Occipital lobe (tissue), 2 donors: ENCODE data around the gene SORCS2. TPM values are rescaled to one million over a fixed set of nuclear protein-coding genes. Genes with fewer than 3 reads are reported as not detected.

Experiments
- DNase-seq: peaks from one replicate; lab custom pipeline; 2025; lab: John Stamatoyannopoulos, UW
- total RNA-seq: library from RNA; depleted of rRNA; stranded (reverse); fragments of >200 nt; gene quantifications from one replicate; pipeline ENCODE4 v1.2.3, GENCODE V29; 2014

Gene SORCS2
- total RNA-seq, 1 donor from 2014 or later, result 4.1 TPM

DNA sequence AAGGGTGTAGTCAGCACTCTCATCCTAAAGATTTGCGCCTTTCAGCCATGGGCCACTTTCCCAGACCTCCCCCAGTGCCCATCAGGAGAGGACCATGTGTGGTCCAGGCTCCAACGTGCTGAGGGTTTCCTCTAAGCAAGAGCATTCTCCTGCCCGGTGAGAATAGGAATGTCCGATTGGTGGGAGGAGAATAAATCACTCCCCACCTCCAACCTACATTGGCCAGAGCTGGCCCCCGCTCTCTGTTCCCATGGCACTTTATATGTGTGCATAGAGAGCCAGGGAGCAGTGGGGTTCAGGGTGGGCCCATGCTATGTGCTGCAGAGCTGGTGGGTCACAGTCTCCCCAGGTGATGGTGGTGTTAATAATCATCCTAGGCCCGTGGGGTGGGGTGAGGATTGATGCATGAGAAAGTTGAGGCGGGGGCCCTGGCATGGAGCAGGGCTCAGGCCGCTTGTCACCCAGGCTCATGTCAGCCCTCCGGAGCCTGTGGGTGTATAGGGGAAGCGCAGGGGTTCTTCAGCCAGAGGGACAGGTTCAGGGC, 6.8 kb upstream of the SORCS2 start:
- no peak for DNase-seq

DNA sequence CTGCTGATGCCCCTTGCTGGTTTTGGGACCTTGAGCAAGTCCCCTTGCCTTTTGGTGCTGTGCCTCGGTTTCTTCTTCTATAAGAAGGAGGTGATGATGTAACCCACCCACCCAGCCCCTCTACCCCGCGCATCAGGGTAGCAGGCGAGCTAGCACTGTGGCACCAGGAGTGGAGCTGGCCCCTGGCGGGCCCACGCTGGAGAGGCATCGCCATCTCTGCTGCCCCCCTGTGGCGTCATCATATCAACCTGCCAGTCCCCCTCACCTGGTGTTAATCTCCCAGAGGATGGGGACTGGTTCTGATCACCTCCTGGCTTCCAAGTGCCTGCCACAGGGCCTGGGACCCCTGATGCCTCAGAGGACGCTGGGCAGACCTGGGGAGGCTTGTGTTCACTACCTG, 6.3 kb upstream of the SORCS2 start:
- DNase-seq, result no peak

DNA sequence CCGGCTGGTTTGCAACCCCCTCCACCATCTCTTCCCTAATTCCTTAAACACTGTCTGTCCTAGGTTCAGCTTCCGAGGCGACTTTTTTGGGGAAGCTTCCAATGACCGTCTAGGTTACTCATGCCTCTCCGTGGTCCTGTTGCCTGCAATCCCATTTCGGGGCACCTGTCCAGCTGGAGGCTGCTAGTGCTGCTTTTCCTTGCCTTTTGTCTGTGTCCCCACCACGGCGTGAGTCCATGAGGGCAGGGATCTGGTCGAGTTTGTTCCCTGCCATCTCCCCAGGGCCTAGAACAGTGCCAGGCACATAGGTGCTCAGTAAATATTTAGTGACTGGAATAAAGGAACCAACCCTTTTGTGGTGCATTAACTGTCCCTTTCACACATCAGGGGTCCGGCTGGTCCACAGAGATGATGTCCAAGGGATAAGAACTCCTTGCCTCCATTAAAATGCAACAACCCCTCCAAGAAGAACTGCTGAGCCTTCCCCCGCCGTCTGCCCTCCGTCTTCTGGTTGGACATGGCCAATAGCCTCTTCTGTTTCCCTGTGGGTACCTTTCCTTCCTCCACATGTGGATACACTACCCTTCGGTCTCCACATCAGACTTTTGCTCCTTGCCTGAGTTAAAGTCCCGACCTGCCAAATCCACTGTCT, 5.7 kb upstream of the SORCS2 start:
- DNase-seq, result no peak

DNA sequence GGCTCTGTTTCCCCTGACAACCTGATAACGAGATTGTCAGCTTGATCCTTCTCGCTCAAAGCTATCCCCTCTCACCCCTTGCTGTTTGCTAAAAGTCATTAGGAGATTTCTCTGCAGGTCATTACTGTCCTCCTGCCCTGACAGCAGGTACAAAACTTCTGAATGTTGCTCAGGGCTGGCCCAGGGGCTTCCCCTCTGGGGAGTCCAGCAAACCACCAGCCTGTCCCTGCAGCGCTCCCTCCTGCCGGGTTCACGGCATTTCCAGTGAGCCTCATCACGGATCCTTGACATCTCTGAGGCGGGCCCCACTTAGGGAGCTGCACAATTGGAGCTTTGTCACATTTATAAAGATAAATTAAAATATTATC, 5.2 kb upstream of the SORCS2 start:
- DNase-seq, result no peak

DNA sequence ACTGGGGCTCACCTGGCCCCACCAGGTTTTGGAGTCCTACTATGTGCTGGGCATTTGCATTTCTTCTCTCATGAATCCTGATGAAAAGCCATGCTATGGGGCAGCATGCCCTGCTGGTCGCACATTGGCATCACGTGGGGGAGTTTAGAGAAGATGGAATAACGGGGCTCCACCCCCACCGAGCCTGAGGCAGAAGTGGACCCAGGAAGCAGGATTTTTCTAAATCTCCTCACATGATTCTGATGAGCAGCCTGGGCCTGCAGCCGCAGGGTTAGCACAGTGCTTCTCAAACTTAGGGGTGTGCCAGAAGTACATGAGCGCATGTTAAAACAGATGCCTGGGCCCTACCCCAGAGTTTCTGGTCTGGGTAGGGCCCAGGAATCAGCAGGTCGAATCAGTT, 4.6 kb upstream of the SORCS2 start:
- no peak for DNase-seq

DNA sequence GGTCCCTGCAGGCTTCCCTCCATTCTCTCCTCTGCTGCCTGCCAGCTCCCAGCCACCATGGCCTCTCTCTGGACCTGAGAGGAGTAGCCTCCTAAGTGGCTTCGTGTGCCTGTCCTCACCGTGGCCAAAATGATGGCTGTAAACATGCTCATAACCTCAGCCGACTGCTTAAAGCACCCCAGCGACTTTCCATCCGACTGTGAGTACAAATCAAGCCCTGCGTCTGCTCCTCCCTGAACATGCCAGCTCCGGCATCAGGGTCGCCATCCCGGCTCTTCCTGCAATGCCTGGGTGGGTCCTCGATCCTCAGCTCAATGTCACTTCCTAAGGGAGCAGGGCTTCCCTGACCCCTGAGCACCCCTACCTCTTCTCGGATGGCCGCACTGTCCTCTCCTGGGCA, 3.3 kb upstream of the SORCS2 start:
- DNase-seq, result no peak

DNA sequence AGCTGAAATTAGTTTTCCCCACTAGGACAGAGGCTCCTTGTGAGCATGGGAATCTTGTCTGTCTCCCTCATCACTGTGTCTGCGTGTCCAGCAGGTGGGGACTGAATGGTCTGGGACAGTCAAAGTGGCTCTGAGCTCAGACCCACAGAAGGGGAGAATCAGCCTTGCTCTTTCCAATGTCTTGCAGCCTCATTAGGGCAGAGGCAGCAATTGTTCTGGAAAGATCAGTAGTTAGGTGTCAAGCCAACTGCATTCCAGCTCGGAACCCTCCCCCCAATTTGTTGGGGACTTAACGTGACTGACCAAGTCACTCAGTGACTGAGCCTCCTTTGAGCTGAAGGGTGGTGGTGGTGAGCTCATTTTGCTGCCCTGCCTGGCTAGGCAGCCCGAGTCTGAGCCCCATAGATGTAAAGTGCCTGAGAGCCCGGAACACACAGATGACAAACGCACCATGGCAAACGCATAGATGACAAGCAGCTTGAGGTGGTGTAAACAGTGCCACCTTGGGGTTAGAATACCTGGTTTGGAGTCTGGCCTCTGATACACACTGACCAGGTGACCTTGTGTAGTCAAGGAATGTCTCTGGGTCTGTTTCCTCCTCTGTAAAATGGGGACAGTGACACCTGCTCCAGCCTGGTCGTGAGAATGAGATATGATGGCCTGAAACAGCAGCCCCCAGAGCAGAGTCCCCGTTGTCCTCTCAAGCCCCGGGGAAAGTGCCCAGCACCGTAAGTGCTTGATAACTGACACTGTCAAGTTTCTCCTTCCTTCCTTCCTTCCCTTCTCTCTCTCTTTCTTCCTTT, 2.7 kb upstream of the SORCS2 start:
- DNase-seq, result no peak

DNA sequence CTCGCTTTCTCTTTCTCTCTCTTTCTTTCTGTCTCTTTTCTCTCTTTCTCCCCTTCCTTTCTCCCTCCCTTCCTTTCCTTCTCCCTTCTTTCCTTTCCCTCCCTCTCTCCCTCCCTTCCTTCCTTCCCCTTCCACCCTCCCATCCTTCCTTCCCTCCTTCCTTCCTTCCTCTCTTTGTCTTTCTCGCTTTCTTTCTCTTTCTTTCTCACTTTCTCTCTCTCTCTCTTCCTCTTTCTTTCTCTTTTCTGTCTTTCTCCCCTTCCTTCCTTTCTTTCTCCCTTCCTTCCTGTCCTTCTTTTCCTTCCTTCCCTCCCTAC, 2.1 kb upstream of the SORCS2 start:
- DNase-seq, result no peak

DNA sequence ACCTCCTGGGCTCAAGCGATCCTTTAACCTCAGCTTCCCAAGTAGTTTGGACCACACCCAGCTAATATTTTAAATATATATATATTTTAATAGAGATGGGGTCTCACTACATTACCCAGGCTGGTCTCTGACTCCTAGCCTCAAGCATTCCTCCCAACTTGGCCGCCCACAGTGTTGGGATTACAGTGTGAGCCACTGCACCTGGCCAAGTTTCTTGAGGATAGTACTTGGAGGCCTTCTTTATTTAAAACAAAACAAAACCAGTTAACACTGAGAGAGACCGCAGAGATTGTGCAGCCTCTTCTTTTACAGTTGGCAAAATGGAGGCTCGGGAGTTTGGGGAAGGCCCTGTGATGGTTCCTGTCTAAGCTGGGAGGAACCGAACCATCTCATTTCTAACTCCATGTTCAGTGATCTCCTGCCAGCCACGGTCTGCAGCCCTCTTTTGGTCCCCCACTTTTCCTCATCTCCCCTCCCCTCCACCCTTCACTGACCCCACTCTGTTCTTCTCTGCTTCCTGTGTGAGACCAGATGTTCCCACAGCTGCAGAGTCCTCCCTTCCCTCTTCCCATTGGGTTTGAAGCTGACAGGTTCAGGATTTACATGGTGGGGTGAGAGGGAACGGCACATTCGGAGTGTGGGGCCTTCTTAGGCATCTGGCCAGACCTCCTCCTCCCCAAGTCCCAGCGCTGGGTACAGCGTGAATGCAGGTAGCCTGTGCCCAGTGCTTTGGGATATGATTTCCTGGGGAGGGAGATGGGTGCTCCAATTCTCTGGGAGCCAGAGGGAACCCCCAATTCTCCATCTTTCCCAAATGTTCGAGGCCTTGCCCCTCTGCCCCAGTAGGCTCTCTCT, 1.4 kb upstream of the SORCS2 start:
- no peak for DNase-seq

DNA sequence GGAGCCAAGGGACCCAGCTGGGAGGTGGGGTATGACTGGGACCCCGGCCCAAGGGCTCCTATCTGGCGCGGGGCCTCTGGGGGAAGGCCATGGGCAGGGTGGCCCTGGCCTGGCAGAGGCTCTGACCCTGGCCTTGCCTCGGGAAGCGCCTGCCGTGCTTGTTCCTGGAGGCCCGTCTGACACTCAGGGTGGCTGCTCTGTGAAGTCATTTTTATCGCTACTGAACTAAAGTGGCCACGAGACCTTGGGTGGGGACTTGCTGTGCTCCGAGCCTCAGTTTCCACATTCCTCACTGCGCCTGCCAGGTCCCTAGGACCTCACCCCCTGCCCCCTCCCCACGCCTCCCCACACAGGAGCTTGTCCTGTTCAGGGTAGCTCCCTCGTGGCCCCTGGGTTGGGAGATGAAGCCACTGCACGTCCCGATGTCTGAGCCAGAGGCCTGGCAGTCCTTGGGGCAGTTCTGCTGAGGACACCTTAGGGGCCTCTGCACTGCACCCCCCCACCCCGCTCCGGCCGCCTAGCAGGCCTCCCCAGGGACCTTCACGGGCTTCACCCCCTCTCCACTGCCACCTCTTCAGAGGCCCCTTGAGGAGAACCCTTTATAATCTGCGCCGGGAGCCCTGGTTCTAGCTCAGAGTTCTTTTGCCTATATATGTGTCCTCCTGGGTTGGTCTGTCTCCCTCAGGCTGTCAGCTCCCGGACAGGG, 639 bp upstream of the SORCS2 start:
- DNase-seq, result no peak

DNA sequence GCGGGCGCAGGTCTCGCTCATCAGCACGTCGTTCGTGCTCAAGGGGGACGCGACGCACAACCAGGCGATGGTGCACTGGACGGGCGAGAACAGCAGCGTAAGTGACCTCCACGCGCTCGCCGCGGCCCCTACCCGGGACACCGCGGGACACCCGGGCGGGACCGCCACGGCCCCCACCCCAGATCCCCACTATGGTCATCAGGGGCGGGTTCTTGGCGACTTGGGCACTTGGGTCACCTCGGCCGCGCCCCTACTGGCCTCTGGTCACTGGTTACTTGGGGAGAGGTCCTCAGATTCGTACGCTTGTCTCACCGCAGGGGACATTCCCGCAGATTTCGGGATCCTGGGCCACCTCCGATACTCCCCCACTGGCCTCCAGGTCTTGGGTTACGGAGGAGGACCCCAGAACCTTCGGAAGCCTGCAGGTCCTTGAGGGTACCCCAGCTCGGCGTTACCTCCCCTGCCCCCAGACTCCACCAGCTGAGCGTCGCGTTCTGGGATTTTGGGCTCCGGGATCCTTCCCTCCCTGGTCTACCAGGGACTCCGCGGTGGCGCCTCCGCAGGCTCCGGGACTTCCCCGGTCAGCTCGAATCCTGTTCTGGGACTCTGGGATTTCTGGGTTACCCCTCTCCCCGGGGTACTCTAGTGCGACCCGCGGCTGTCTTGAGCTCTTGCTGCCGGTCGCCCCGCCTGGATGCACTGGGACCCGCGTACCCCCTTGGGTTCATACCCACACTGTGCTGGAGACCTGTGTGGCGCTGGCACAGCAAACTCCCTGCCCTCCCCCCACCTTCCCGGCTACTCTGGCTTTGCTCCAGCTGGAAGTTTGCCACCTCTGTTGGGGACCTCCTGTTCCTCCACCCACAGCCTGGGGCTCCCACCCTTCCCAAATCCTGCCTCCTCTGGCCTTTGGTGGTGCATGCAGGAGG, 956 bp downstream of the SORCS2 start:
- no peak for DNase-seq

DNA sequence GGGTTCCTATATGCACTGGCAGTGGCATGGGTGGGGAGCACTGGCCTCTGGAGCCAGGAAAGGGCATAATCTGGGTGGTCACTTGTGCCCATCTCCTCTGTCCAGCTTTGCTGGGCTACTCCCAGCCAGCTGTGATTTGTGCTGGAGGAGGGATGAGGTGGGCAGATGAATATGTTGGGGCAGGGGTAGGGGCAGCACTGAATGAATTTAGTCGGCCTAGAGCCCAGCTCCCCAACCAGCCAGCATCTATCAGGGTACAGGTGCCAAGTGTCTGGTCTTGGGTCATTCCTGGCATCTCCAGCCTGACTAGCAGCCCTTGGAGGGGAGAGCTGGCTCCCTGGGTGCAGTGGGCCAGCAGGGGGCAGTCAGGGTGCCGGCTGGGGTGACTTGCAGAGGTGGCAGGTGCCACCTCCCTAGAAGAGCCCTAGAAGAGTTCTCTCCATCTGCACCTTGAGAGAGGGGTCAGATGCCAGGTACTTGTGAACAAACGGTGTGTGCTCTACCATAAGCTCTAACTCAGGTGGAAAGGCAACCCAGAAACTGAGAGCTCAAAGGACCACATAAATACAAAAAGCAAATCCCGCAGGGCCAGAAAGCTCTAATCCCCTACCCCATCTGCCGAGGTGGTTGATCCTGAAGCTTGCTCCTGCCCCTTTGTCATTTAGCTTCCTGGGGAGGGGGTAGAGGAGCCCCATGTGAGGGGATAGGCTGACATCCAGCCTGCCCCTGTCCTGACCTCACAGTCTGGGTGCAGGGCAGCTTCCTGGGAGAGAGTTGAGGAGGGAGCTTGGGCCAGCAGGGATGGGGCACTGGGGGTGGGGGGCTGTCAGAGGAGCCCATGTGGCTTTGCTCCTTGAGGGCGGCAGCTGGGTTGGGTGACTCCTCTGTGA, 2.2 kb downstream of the SORCS2 start:
- DNase-seq, result no peak

DNA sequence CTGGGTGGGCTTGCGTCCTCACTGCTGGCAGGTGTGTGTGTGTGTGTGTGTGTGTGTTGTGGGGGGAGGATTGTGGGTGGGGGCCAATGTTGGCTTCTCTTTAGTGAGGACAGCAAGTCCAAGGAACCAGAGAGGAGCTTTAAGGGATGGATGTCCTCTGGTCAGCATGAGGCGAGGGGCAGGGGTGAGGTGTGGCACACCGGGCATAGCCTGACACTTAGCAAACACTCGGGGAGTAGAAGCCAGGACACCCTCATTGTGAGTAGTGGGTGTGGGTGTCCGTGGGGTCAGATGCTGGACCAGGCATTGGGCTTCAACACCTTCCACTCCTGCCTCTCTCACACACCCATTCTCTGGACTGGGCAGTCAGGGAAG, 2.8 kb downstream of the SORCS2 start:
- DNase-seq, result no peak

DNA sequence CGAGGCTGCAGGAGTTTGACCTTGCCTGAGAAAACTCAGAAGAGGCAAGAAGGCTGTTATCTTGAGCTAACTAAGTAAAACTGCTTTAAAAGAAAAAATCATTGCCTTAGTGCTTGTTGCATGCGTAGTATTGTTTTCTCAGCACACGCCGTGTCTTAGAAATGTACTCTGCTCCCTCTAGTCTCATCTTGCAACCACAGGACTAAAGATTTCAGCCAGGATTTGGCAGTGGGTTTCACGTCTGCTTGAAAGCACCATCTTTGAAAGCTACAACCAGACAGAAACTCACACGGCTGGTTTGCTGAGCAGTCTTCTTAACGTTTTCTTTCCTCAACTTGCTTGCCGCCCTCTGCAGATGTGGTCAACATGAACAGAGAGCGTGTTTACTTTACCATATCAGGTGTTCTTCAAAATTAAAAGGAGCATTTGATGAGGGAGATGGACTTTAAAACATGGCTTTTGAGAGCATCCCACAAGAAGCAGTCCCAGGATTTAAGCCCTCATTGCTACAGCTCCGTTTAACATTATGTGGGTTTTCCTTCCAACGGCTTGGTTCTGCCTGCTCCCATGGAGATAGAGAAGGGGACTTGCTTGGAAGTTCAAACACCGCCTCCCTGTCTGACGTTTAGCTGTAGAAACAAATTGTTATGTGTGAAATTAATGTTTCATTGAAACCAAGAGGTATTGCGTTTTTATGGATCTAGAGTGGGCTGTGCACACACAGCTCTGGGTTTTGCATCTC, 3.4 kb downstream of the SORCS2 start:
- DNase-seq, result no peak

DNA sequence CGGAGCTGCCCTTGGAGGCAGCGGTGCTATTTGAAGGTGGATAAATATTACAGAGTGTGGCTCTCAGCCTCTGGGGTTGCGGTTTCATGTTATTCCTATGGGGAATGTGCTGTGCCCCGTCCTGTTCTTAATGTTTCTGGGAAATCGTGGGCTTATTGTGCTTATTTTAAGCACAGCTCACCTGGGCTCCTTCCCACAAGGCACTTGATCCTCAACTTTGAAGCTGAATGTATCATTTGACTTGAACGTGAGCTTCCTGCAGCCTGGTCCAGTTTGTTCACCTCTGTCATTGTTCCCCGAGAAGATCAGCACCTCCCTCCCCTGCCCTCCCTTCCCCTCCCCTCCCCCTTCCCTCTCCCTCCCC, 3.9 kb downstream of the SORCS2 start:
- no peak for DNase-seq

DNA sequence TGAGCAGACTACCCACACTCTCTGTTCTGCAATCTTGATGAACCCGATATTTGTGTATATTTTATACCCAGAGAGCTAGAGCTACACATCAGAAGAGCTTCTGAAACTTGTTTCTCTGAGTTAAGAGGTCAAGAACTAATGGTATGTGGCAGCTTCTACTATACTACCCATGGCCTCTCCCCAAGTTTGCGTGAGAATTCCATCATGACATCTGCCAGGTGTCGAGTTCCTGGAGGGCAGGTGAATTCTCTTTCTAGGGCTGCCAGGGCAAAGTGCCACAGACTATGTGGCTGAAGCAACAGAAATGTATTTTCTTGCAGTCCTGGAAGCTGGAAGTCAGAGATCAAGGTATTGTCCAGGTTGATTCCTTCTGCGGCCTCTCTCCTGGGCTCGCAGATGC, 4.4 kb downstream of the SORCS2 start:
- DNase-seq, result no peak

DNA sequence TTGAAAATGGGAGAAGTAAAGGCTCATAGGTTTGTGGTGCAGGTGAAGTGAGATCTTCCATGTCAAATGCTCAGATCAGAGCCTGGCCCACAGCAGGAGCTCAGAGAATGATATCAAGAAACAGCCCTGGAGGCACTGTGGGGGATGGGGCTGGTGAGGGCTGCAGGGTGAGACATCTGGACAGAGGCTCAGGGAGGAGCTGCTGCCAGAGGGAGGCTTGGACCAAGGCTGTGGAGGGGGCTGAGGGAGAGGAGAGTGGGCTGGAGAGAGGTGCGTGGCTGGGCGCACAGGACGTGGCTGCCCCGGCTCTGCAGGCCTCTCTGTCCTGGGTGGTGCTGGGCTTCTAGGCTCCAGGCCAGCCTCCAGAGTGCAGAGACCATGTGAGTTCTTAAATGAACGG, 5.6 kb downstream of the SORCS2 start:
- no peak for DNase-seq

DNA sequence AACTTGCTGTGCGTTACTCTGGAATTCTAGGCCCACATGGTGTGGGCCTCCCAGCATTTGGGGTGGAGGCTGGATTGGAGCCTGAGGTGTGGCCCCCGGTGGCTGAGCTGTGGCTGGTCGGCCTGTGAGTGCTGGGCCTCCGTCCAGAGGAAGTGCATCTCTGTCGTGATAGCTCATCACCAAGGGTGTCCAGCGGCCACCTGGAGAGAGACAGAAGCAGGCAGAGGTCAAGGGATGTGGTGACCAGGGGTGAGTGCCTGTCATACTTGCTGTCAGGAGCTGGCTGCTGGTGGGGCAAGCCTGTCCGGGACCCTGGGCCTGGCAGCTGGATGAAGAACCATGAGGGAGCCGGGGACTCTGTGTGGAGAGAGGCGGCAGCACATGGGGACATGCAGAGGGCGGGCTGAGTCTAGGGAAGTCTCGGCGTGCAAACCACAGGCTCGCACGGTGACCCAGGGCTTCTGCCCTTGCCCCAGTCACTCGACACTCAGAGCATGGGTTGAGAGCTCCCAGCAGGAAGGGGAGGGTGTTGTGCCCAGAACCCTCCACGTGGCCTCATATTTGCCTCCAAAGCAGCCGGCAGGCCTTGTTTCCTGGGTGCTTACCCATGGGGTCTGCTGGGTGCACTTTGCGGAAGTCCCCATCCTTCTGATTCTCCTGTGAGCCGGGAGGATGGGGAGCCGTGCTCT, 6.2 kb downstream of the SORCS2 start:
- no peak for DNase-seq
